Neutrophil (primary cell): ENCODE data around the gene ETS1.

Source experiments
- H3K27ac ChIP-seq: fragments of 200-600 bp; sonication (generic); 2 replicates; pipeline ENCODE4 v1.5.1; 2016; ENCODE audit warnings: mild to moderate bottlenecking, moderate library complexity
- H3K27me3 ChIP-seq: fragments of 200-600 bp; sonication (generic); 2 replicates; pipeline ENCODE4 v1.6.0; 2016; ENCODE audit warnings: mild to moderate bottlenecking
- H3K36me3 ChIP-seq: fragments of 200-600 bp; sonication (generic); 2 replicates; pipeline ENCODE4 v1.5.1; 2017
- H3K4me1 ChIP-seq, 2 experiments: fragments of 200-600 bp in 1 of 2; sonication (generic) in 1 of 2; 1 replicate in 1 of 2; 2 replicates in 1 of 2; pipeline versions ENCODE4 v1.5.1 to v1.6.1; 2013 to 2016; ENCODE audit warnings: low read depth in 1 of 2, low read length in 1 of 2, mild to moderate bottlenecking in 1 of 2, moderate library complexity in 1 of 2; ENCODE audit not compliant: control insufficient read depth in 1 of 2, insufficient read depth in 1 of 2
- H3K4me3 ChIP-seq, 2 experiments: fragments of 200-600 bp in 1 of 2; sonication (generic) in 1 of 2; 1 replicate in 1 of 2; 2 replicates in 1 of 2; pipeline ENCODE4 v1.5.1; 2013 to 2016; ENCODE audit warnings: low read depth in 1 of 2, low read length in 1 of 2, mild to moderate bottlenecking in 1 of 2, moderate library complexity in 1 of 2
- H3K9me3 ChIP-seq: fragments of 200-600 bp; sonication (generic); 2 replicates; pipeline ENCODE4 v1.5.1; 2016
- CTCF ChIP-seq: fragments of 200-600 bp; sonication (generic); IDR thresholded peaks from 2 replicates; pipeline ENCODE4 v1.5.1; 2016; ENCODE audit warnings: antibody characterized with exemption

The ETS1 gene

GRCh38 chr11:128434411-128434810 lies 152.9 kb downstream of the ETS1 start:
- H3K4me1 ChIP-seq, result peaks cover 9 to 16% of the 10 kb centered on the region in 2 experiments
- TF ChIP-seq CTCF, result no peak
- H3K9me3 ChIP-seq, result no peaks in the 10 kb centered on the region
- no peaks in the 10 kb centered on the region for H3K36me3 ChIP-seq
- no peak overlapping the region for H3K27ac ChIP-seq
- H3K4me3 ChIP-seq, result no peak overlapping the region
- H3K27me3 ChIP-seq, result no peaks in the 10 kb centered on the region

GRCh38 chr11:128432926-128433325 lies 154.4 kb downstream of the ETS1 start:
- TF ChIP-seq CTCF, result no peak
- Histone ChIP-seq H3K4me1 (peaks cover 9 to 16% of the 10 kb centered on the region in 2 experiments), H3K9me3 (no peaks in the 10 kb centered on the region), H3K27ac (no peak overlapping the region), H3K36me3 (no peaks in the 10 kb centered on the region), H3K27me3 (no peaks in the 10 kb centered on the region), H3K4me3 (no peak overlapping the region)

GRCh38 chr11:128431931-128432330 lies 155.4 kb downstream of the ETS1 start:
- Histone ChIP-seq H3K9me3 (no peaks in the 10 kb centered on the region), H3K27me3 (no peaks in the 10 kb centered on the region), H3K4me3 (no peak overlapping the region), H3K27ac (no peak overlapping the region), H3K4me1 (peaks cover 9 to 16% of the 10 kb centered on the region in 2 experiments), H3K36me3 (no peaks in the 10 kb centered on the region)
- TF ChIP-seq CTCF, result no peak

DNA sequence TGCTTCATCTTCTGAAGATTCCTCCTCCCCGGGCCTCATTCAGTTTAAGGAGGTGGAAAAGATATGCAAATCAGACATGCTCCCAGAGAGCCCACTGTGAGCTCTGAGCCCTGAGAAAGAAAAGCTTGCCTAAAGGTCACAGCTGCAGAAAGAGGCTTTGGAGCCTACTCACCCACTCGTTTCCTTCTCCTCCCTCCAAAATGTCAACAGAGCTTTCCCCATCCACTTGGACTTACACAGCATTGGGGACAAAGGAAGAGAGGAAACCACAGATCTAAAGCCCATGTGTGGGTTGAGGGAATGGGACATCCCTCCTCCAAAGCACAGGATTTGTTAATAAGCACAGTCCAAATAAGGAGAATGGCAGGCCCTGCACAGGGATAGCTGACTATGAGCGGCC lies 158.4 kb downstream of the ETS1 start:
- Histone ChIP-seq H3K4me1 (peaks cover 0 to 1% of the 10 kb centered on the region in 2 experiments), H3K36me3 (no peaks in the 10 kb centered on the region), H3K4me3 (no peak overlapping the region), H3K9me3 (no peaks in the 10 kb centered on the region), H3K27ac (no peak overlapping the region), H3K27me3 (no peaks in the 10 kb centered on the region)
- TF ChIP-seq CTCF, result no peak

GRCh38 chr11:128424851-128425285 lies 162.5 kb downstream of the ETS1 start:
- no peaks in the 10 kb centered on the region for H3K36me3 ChIP-seq
- H3K4me3 ChIP-seq, result no peak overlapping the region
- H3K27me3 ChIP-seq, result no peaks in the 10 kb centered on the region
- no peak overlapping the region for H3K27ac ChIP-seq
- H3K9me3 ChIP-seq, result no peaks in the 10 kb centered on the region
- H3K4me1 ChIP-seq, result no peaks in the 10 kb centered on the region
- no peak for TF ChIP-seq CTCF

GRCh38 chr11:128424271-128424711 lies 163.1 kb downstream of the ETS1 start:
- H3K27me3 ChIP-seq, result no peaks in the 10 kb centered on the region
- H3K36me3 ChIP-seq, result no peaks in the 10 kb centered on the region
- H3K27ac ChIP-seq, result no peak overlapping the region
- no peak for TF ChIP-seq CTCF
- no peaks in the 10 kb centered on the region for H3K4me1 ChIP-seq
- no peak overlapping the region for H3K4me3 ChIP-seq
- no peaks in the 10 kb centered on the region for H3K9me3 ChIP-seq
